HepG2 (cell line): Measurements from ENCODE around the gene PTGR3. TPM values are rescaled to one million over a fixed set of nuclear protein-coding genes. Genes with fewer than 3 reads are reported as not detected.
A peak's percentile ranks its signal among the peaks of the same experiment; 100 is the strongest.

Experiments used
- ATAC-seq: fragments of 200-7000 bp; cut with Tn5 transposase; 3 replicates; pipeline ENCODE4 v1.9.1; 2020; ENCODE audit warnings: mild to moderate bottlenecking, moderate library complexity
- BruUV-seq: library from RNA; stranded (reverse); fragments of 400-500 nt; replicated peaks from 2 replicates; lab custom pipeline; 2021; lab: Mats Ljungman, UMichigan
- CTCF ChIA-PET: fragments of 300-600 bp; formaldehyde crosslinking; extraction: SDS; loops from one replicate; lab custom pipeline; 2021; ENCODE audit warnings: low total read pairs, inconsistent platforms, low intra/inter-chr PET ratio; lab: Yijun Ruan, JAX
- POLR2A ChIA-PET: fragments of 350-600 bp; sonication (Branson Sonifier 250); formaldehyde crosslinking; loops from one replicate; lab custom pipeline; 2020; ENCODE audit warnings: antibody characterized with exemption, inconsistent platforms; lab: Yijun Ruan, JAX
- DNase-seq: peaks from one replicate; pipeline ENCODE4 v3.0.0-alpha.2; 2015; ENCODE audit warnings: low spot score
- FAIRE-seq: peaks from 3 replicates; lab custom pipeline; 2011; peaks lifted over from hg19 to GRCh38; lab: Jason Lieb, UNC
- H2AFZ ChIP-seq: one replicate; pipeline ENCODE4 v1.6.1; 2011; ENCODE audit warnings: low read length, inconsistent platforms
- H3K27ac ChIP-seq: fragments of 300-600 bp; 3 replicates; pipeline ENCODE4 v1.8.0; 2011; ENCODE audit warnings: mixed run types, mild to moderate bottlenecking, mixed read lengths, low read length, inconsistent platforms; ENCODE audit not compliant: insufficient read depth; ENCODE audit errors: extremely low read length
- H3K27me3 ChIP-seq, 2 experiments: fragments of 200-600 bp in 1 of 2; 2 replicates in 1 of 2; 3 replicates in 1 of 2; pipeline versions ENCODE4 v1.6.0 to v1.8.0; 2011; ENCODE audit warnings: low read length in 2 of 2, mild to moderate bottlenecking in 2 of 2, moderate library complexity in 2 of 2, inconsistent platforms in 1 of 2; ENCODE audit not compliant: insufficient read depth in 2 of 2, control insufficient read depth in 1 of 2
- H3K36me3 ChIP-seq, 2 experiments: fragments of 200-600 bp in 1 of 2; replicated peaks in 1 of 2; 2 replicates in 1 of 2; 3 replicates in 1 of 2; pipeline versions ENCODE4 v1.5.1 to v1.8.0; 2011; ENCODE audit warnings: low read length in 2 of 2, inconsistent platforms in 1 of 2; ENCODE audit not compliant: insufficient read depth in 2 of 2, control insufficient read depth in 1 of 2
- H3K4me1 ChIP-seq: 2 replicates; pipeline ENCODE4 v1.5.1; 2012; ENCODE audit warnings: low read length, inconsistent platforms; ENCODE audit not compliant: insufficient read depth
- H3K4me2 ChIP-seq: 2 replicates; pipeline ENCODE4 v1.6.0; 2011; ENCODE audit warnings: low read depth, low read length, inconsistent platforms
- H3K4me3 ChIP-seq, 3 experiments: fragments of 200-600 bp in 1 of 3; sonication (generic), shearing (Covaris generic) in 1 of 3; replicated peaks in 1 of 3; 2 replicates each; pipeline ENCODE4 v1.5.1; 2011 to 2016; ENCODE audit warnings: low read length in 3 of 3, inconsistent platforms in 2 of 3, low read depth in 2 of 3, mild to moderate bottlenecking in 2 of 3, control low read depth in 1 of 3, mixed read lengths in 1 of 3; ENCODE audit not compliant: insufficient read depth in 1 of 3
- H3K79me2 ChIP-seq: one replicate; pipeline ENCODE4 v1.6.1; 2011; ENCODE audit warnings: low read length, inconsistent platforms; ENCODE audit not compliant: insufficient read depth
- H3K9ac ChIP-seq: 2 replicates; pipeline ENCODE4 v1.6.0; 2011; ENCODE audit warnings: mild to moderate bottlenecking, low read depth, low read length, inconsistent platforms; ENCODE audit not compliant: insufficient read depth
- H3K9me3 ChIP-seq: 2 replicates; pipeline ENCODE4 v1.5.1; 2012; ENCODE audit warnings: mild to moderate bottlenecking, low read length
- H4K20me1 ChIP-seq: 2 replicates; pipeline ENCODE4 v1.6.0; 2011; ENCODE audit warnings: inconsistent platforms, mild to moderate bottlenecking, low read length, moderate library complexity; ENCODE audit not compliant: insufficient read depth
- BHLHE40 ChIP-seq: IDR thresholded peaks from 2 replicates; pipeline ENCODE4 v1.6.1; 2011; ENCODE audit warnings: low read length, improper control_type of control experiment
- BRCA1 ChIP-seq: sonication (generic); formaldehyde crosslinking; IDR thresholded peaks from 2 replicates; pipeline ENCODE4 v1.4.0; 2020; ENCODE audit warnings: missing genetic modification reagents
- CBX2 ChIP-seq, 2 experiments: fragments of 200-600 bp in 1 of 2; sonication (generic); formaldehyde crosslinking in 1 of 2; IDR thresholded peaks; 2 replicates each; pipeline versions ENCODE4 v1.7.0 to v1.8.1; 2018 to 2022; ENCODE audit warnings: low read depth in 2 of 2, low read length in 1 of 2, mild to moderate bottlenecking in 1 of 2, missing genetic modification reagents in 1 of 2
- CCAR2 ChIP-seq: fragments of 200-400 bp; formaldehyde crosslinking; optimal IDR thresholded peaks from 2 replicates; pipeline ENCODE3; 2018; ENCODE audit warnings: low read depth, mild to moderate bottlenecking, low read length, moderate library complexity
- GLI4 ChIP-seq: sonication (generic); formaldehyde crosslinking; IDR thresholded peaks from 2 replicates; pipeline ENCODE4 v1.5.1; 2020; ENCODE audit warnings: missing genetic modification reagents, mild to moderate bottlenecking, moderate library complexity, borderline replicate concordance
- HDAC1 ChIP-seq: sonication (generic); formaldehyde crosslinking; IDR thresholded peaks from 2 replicates; pipeline ENCODE4 v1.5.1; 2020; ENCODE audit warnings: mild to moderate bottlenecking, missing genetic modification reagents
- KMT2B ChIP-seq: IDR thresholded peaks from 2 replicates; pipeline ENCODE4 v1.6.1; 2016; ENCODE audit warnings: missing genetic modification reagents, missing compliant biosample characterization
- PPARG ChIP-seq: conservative IDR thresholded peaks from 2 replicates; pipeline ENCODE4 v1.6.1; 2016; ENCODE audit warnings: missing biosample characterization, missing genetic modification reagents
- THAP8 ChIP-seq: sonication (generic); formaldehyde crosslinking; IDR thresholded peaks from 2 replicates; pipeline ENCODE4 v1.5.1; 2020; ENCODE audit warnings: missing genetic modification reagents, mild to moderate bottlenecking, borderline replicate concordance
- U2AF2 ChIP-seq: fragments of 200-400 bp; formaldehyde crosslinking; IDR thresholded peaks from 2 replicates; pipeline ENCODE4 v1.6.1; 2017; ENCODE audit warnings: low read depth, mild to moderate bottlenecking, low read length
- ZMAT3 ChIP-seq: sonication (generic); formaldehyde crosslinking; conservative IDR thresholded peaks from 2 replicates; pipeline ENCODE4 v1.7.0; 2021; ENCODE audit warnings: missing genetic modification reagents
- ZNF577 ChIP-seq: sonication (generic); formaldehyde crosslinking; IDR thresholded peaks from 2 replicates; pipeline ENCODE4 v1.4.0; 2020; ENCODE audit warnings: mild to moderate bottlenecking, low read depth, missing genetic modification reagents, borderline replicate concordance
- WGBS: methylation state at CpG from one replicate; pipeline ENCODE4 v1.1.6; 2017; ENCODE audit warnings: low lambda C conversion rate; 5-methylcytosine and 5-hydroxymethylcytosine counted together
- in situ Hi-C: cut with HindIII; loops from 2 replicates; pipeline ENCODE4 v1.10.0; 2017; ENCODE audit warnings: low pct_unique_long_range_greater_than_20kb; ENCODE audit not compliant: extremely low pct_ligation_motif_present
- intact Hi-C: fragments of 100-400 bp; cut with micrococcal nuclease; formaldehyde crosslinking; loops from one replicate; pipeline ENCODE4 v1.10.0; 2022; ENCODE audit not compliant: unreplicated experiment
- polyA plus RNA-seq, 8 experiments: library from polyadenylated mRNA; depleted of rRNA in 3 of 8; stranded (reverse) in 7 of 8; unstranded in 1 of 8; fragments of >200 nt; fragmentation: Illumina TruSeq in 4 of 8; extraction: Trizol in 4 of 8; gene quantifications; 2 replicates each; pipeline versions ENCODE4 v1.2.1 to v1.2.3, GENCODE V29; 2011 to 2016; ENCODE audit warnings: low read depth in 4 of 8, missing spikeins in 1 of 8, mixed read lengths in 1 of 8; ENCODE audit not compliant: insufficient read depth in 1 of 8
- total RNA-seq, 5 experiments: library from RNA; depleted of rRNA; stranded (reverse); fragments of >200 nt; fragmentation: Illumina TruSeq; extraction: Trizol; gene quantifications; 2 replicates each; pipeline ENCODE4 v1.2.3, GENCODE V29; 2016; ENCODE audit warnings: low read depth in 1 of 5
- TF ChIP-seq, protein P1 (sequence below): sonication (generic); formaldehyde crosslinking; IDR thresholded peaks from 2 replicates; pipeline ENCODE4 v1.4.0; 2020; ENCODE audit warnings: low read depth, missing genetic modification reagents
- TF ChIP-seq, protein P2 (sequence below): IDR thresholded peaks from 2 replicates; pipeline ENCODE4 v1.6.1; 2012; ENCODE audit warnings: inconsistent platforms
- TF ChIP-seq, protein P3 (sequence below): sonication (generic); formaldehyde crosslinking; conservative IDR thresholded peaks from 2 replicates; pipeline ENCODE4 v1.4.0; 2020; ENCODE audit warnings: missing genetic modification reagents
- TF ChIP-seq, protein P4 (sequence below): fragments of 450-650 bp; IDR thresholded peaks from 2 replicates; pipeline ENCODE4 v1.6.1; 2016

The PTGR3 gene
- total and polyA plus RNA-seq, 2 of the 13 experiments (the other 11 are each of a cell fraction or from before 2014, with no cell fraction given): 11.5 to 25.3 TPM

DNA sequence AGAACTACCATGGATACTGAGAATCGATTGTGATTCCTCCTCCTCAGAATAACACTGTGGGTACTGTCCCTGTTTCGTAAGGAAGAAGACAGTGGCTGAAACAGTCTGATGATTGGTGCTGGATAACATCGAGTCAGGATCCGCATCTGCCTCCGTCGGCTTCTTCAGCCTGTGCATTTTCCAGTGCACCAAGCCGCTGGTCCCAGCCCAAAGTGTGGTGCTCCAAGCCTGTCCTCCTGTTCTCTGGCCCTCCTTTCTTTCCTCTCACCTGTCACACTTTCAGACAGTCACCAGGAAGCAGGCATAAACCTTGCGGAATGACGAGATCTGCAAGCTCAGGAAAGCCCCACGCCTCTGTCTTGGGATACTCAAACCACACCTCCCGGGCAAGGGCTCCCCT, 30.6 kb downstream of the PTGR3 start (continued):
- TF ChIP-seq, protein P1, sequence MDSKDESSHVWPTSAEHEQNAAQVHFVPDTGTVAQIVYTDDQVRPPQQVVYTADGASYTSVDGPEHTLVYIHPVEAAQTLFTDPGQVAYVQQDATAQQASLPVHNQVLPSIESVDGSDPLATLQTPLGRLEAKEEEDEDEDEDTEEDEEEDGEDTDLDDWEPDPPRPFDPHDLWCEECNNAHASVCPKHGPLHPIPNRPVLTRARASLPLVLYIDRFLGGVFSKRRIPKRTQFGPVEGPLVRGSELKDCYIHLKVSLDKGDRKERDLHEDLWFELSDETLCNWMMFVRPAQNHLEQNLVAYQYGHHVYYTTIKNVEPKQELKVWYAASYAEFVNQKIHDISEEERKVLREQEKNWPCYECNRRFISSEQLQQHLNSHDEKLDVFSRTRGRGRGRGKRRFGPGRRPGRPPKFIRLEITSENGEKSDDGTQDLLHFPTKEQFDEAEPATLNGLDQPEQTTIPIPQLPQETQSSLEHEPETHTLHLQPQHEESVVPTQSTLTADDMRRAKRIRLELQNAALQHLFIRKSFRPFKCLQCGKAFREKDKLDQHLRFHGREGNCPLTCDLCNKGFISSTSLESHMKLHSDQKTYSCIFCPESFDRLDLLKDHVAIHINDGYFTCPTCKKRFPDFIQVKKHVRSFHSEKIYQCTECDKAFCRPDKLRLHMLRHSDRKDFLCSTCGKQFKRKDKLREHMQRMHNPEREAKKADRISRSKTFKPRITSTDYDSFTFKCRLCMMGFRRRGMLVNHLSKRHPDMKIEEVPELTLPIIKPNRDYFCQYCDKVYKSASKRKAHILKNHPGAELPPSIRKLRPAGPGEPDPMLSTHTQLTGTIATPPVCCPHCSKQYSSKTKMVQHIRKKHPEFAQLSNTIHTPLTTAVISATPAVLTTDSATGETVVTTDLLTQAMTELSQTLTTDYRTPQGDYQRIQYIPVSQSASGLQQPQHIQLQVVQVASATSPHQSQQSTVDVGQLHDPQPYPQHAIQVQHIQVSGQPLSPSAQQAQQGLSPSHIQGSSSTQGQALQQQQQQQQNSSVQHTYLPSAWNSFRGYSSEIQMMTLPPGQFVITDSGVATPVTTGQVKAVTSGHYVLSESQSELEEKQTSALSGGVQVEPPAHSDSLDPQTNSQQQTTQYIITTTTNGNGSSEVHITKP (CRISPR knock-in tag): no peak
- TF ChIP-seq CCAR2 (no peak), U2AF2 (no peak), THAP8 (CRISPR knock-in tag) (no peak), ZMAT3 (CRISPR knock-in tag) (no peak), BRCA1 (CRISPR knock-in tag) (no peak)

GRCh38 chr18:75176849-75177248, 32.1 kb downstream of the PTGR3 start:
- Histone ChIP-seq H3K27ac (no peak overlapping the region), H4K20me1 (no peaks in the 10 kb centered on the region), H3K36me3 (no peaks in the 10 kb centered on the region), H3K4me2 (no peak overlapping the region), H3K79me2 (no peaks in the 10 kb centered on the region), H3K4me1 (peaks cover 12% of the 10 kb centered on the region), H3K9me3 (no peaks in the 10 kb centered on the region), H2AFZ (no peak overlapping the region), H3K27me3 (peaks cover 0 to 2% of the 10 kb centered on the region in 2 experiments; a peak in 2 of 5 replicates), H3K9ac (no peak overlapping the region), H3K4me3 (no peak overlapping the region)
- ChIA-PET CTCF (no interaction called here), POLR2A (no interaction called here)
- FAIRE-seq: no peak
- 29% methylated on average over 8 of the region's 8 CpGs for WGBS
- in situ Hi-C loops (no loop called here), intact Hi-C loops (no loop called here)
- DNase-seq: no peak
- no peak for ATAC-seq
- BruUV-seq: no TSS peak
- TF ChIP-seq, protein P2, sequence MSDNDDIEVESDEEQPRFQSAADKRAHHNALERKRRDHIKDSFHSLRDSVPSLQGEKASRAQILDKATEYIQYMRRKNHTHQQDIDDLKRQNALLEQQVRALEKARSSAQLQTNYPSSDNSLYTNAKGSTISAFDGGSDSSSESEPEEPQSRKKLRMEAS: peak; percentile 30; the same call in 1 of the 2 replicates
- TF ChIP-seq ZNF577 (CRISPR knock-in tag) (no peak), CBX2 (IDR thresholded peaks at IDR 0.05; ENCODE audit: low read depth, low read length) (no peak), CBX2 (CRISPR knock-in tag; IDR thresholded peaks at IDR 0.05; ENCODE audit: low read depth) (no peak), HDAC1 (CRISPR knock-in tag) (no peak), KMT2B (CRISPR knock-in tag) (no peak), PPARG (CRISPR knock-in tag) (no peak), GLI4 (CRISPR knock-in tag) (no peak), BHLHE40 (peak; percentile 38; the same call in 1 of the 2 replicates)
- TF ChIP-seq, protein P3, sequence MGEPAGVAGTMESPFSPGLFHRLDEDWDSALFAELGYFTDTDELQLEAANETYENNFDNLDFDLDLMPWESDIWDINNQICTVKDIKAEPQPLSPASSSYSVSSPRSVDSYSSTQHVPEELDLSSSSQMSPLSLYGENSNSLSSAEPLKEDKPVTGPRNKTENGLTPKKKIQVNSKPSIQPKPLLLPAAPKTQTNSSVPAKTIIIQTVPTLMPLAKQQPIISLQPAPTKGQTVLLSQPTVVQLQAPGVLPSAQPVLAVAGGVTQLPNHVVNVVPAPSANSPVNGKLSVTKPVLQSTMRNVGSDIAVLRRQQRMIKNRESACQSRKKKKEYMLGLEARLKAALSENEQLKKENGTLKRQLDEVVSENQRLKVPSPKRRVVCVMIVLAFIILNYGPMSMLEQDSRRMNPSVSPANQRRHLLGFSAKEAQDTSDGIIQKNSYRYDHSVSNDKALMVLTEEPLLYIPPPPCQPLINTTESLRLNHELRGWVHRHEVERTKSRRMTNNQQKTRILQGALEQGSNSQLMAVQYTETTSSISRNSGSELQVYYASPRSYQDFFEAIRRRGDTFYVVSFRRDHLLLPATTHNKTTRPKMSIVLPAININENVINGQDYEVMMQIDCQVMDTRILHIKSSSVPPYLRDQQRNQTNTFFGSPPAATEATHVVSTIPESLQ: no peak
- TF ChIP-seq, protein P4, sequence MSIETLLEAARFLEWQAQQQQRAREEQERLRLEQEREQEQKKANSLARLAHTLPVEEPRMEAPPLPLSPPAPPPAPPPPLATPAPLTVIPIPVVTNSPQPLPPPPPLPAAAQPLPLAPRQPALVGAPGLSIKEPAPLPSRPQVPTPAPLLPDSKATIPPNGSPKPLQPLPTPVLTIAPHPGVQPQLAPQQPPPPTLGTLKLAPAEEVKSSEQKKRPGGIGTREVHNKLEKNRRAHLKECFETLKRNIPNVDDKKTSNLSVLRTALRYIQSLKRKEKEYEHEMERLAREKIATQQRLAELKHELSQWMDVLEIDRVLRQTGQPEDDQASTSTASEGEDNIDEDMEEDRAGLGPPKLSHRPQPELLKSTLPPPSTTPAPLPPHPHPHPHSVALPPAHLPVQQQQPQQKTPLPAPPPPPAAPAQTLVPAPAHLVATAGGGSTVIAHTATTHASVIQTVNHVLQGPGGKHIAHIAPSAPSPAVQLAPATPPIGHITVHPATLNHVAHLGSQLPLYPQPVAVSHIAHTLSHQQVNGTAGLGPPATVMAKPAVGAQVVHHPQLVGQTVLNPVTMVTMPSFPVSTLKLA: peak; percentile 73
